ENCODE data around the gene LRWD1. TPM values are rescaled to one million over a fixed set of nuclear protein-coding genes. Genes with fewer than 3 reads are reported as not detected.

LRWD1 gene
- total and polyA plus RNA-seq, 2 donors (not counting 1 experiment from before 2014, with no cell fraction given): 58.2 to 83.7 TPM

DNA sequence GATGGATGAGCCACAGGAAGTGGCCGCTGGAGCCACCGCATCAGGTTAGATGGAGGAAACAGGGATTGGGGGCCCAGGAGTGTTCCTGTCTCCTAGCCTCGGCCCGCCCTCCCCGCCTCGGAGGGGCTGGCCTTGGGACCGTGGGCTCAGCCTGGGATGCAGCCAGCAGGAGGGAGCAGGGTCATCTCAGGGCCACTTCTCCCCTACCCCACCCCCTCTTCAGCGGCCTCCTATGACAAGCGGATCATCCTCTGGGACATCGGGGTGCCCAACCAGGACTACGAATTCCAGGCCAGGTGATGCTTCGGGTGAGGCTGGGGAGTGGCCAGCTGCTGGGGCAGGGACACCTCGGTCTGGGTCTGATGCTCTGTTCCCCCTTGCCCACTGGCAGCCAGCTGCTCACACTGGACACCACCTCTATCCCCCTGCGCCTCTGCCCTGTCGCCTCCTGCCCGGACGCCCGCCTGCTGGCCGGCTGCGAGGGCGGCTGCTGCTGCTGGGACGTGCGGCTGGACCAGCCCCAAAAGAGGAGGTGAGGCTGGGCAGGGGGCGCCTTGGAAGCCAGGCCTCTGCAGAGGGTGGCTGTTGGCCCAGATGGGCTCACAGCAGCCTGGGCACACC, 4.7 kb downstream of the LRWD1 start:
- H3K36me3 ChIP-seq (replicated peaks in 1 of 2; ENCODE audit: control extremely low read depth in 1 of 2, control insufficient read depth in 1 of 2, extremely low read depth in 1 of 2, insufficient read depth in 2 of 2, low read length in 1 of 2): peaks cover 0 to 47% of the 10 kb centered on the region in 2 experiments
- Mint-ChIP-seq H3K27me3 (no peaks in the 10 kb centered on the region), H3K27ac (no peak overlapping the region), H3K4me1 (peaks cover 16% of the 10 kb centered on the region), H3K4me3 (no peak overlapping the region), H3K9me3 (ENCODE audit: insufficient read depth) (no peaks in the 10 kb centered on the region)
- H3K79me2 ChIP-seq (ENCODE audit: control insufficient read depth, insufficient read depth, low read length): peaks cover 31% of the 10 kb centered on the region
- H3K9ac ChIP-seq (ENCODE audit: low read length): no peak overlapping the region
- DNase-seq: no peak
- no peak overlapping the region for H3K4me3 ChIP-seq (ENCODE audit: control extremely low read depth in 1 of 5, extremely low read depth in 1 of 5, insufficient read depth in 1 of 5, low read depth in 2 of 5, low read length in 4 of 5)
- no peak overlapping the region for H3K4me2 ChIP-seq (replicated peaks; ENCODE audit: low read depth, low read length, poor library complexity, severe bottlenecking)
- peaks cover 6% of the 10 kb centered on the region for H4K20me1 ChIP-seq (ENCODE audit: control insufficient read depth, insufficient read depth, low read length, poor library complexity, severe bottlenecking)
- H2AFZ ChIP-seq (ENCODE audit: insufficient read depth, low read depth, low read length, poor library complexity, severe bottlenecking): no peak overlapping the region
- ChIA-PET POLR2A (interaction anchor here (0.6 kb wide), 1 partner anchor 1616 kb away, joined by 3 read pairs; no protein-coding TSS in a partner anchor), CTCF (interaction anchor here (2.3 kb wide), 1 partner anchor 65 kb away, joined by 6 read pairs; no protein-coding TSS in a partner anchor)
- no peak overlapping the region for H3K27ac ChIP-seq (ENCODE audit: low read length in 2 of 2)
- WGBS (ENCODE audit: insufficient coverage): 96% methylated on average over 23 of the region's 24 CpGs
- no peaks in the 10 kb centered on the region for H3K9me3 ChIP-seq (ENCODE audit: control extremely low read depth in 1 of 3, control insufficient read depth in 2 of 3, insufficient read depth in 1 of 3, low read length in 2 of 3)
- no peak for TF ChIP-seq EZH2 (IDR thresholded peaks at IDR 0.05; ENCODE audit: borderline replicate concordance, insufficient read depth, low read depth, low read length, poor library complexity, severe bottlenecking)
- TF ChIP-seq, protein P1, sequence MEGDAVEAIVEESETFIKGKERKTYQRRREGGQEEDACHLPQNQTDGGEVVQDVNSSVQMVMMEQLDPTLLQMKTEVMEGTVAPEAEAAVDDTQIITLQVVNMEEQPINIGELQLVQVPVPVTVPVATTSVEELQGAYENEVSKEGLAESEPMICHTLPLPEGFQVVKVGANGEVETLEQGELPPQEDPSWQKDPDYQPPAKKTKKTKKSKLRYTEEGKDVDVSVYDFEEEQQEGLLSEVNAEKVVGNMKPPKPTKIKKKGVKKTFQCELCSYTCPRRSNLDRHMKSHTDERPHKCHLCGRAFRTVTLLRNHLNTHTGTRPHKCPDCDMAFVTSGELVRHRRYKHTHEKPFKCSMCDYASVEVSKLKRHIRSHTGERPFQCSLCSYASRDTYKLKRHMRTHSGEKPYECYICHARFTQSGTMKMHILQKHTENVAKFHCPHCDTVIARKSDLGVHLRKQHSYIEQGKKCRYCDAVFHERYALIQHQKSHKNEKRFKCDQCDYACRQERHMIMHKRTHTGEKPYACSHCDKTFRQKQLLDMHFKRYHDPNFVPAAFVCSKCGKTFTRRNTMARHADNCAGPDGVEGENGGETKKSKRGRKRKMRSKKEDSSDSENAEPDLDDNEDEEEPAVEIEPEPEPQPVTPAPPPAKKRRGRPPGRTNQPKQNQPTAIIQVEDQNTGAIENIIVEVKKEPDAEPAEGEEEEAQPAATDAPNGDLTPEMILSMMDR (IDR thresholded peaks at IDR 0.05): no peak
- no peak for ATAC-seq (ENCODE audit: low read depth)
- intact Hi-C loops (cut with micrococcal nuclease): no loop called here
- no peaks in the 10 kb centered on the region for H3K27me3 ChIP-seq (replicated peaks in 1 of 4; ENCODE audit: control extremely low read depth in 1 of 4, control insufficient read depth in 3 of 4, insufficient read depth in 4 of 4, low read length in 3 of 4)
- H3K4me1 ChIP-seq (ENCODE audit: control insufficient read depth in 2 of 2, insufficient read depth in 2 of 2, low read length in 2 of 2): peaks cover 11 to 19% of the 10 kb centered on the region in 2 donors

All from B cell (primary cell).